Measurements from ENCODE around the gene SLC38A10. TPM values are rescaled to one million over a fixed set of nuclear protein-coding genes. Genes with fewer than 3 reads are reported as not detected.
A peak's percentile ranks its signal among the peaks of the same experiment; 100 is the strongest.

The SLC38A10 gene
- total and polyA plus RNA-seq, 2 of the 13 experiments (the other 11 are each of a cell fraction or from before 2014, with no cell fraction given), result 23.4 to 55.8 TPM

- TF ChIP-seq ZNF550 (CRISPR knock-in tag; IDR thresholded peaks at IDR 0.05; ENCODE audit: borderline replicate concordance) (peak; percentile 96; the same call in 1 of the 2 replicates), SNAI1 (CRISPR knock-in tag; IDR thresholded peaks at IDR 0.05; ENCODE audit: borderline replicate concordance) (0 out of 2 replicates have a peak, but pooled peaks have one; percentile 53), NFKBIZ (CRISPR knock-in tag; IDR thresholded peaks at IDR 0.05) (no peak), ZNF512B (CRISPR knock-in tag; IDR thresholded peaks at IDR 0.05; ENCODE audit: borderline replicate concordance) (no peak), E2F5 (CRISPR knock-in tag; conservative IDR thresholded peaks at IDR 0.05) (0 out of 2 replicates have a peak, but pooled peaks have one; percentile 5), ASH2L (IDR thresholded peaks at IDR 0.05; ENCODE audit: insufficient read length, low read depth, low read length) (peak; percentile 93), ZNF18 (CRISPR knock-in tag; IDR thresholded peaks at IDR 0.05; ENCODE audit: insufficient replicate concordance) (peak; percentile 80), ZNF292 (CRISPR knock-in tag; IDR thresholded peaks at IDR 0.05; ENCODE audit: borderline replicate concordance, low read depth) (no peak), FOSL2 (CRISPR knock-in tag; IDR thresholded peaks at IDR 0.05) (peak; percentile 4; the same call in 1 of the 2 replicates), ZNF335 (CRISPR knock-in tag; IDR thresholded peaks at IDR 0.05) (0 out of 2 replicates have a peak, but pooled peaks have one; percentile 72), ZBTB42 (CRISPR knock-in tag; IDR thresholded peaks at IDR 0.05) (0 out of 2 replicates have a peak, but pooled peaks have one; percentile 43), HCFC1 (IDR thresholded peaks at IDR 0.05; ENCODE audit: low read depth, low read length) (peak; percentile 70), RERE (CRISPR knock-in tag; IDR thresholded peaks at IDR 0.05; ENCODE audit: low read depth) (0 out of 2 replicates have a peak, but pooled peaks have one; percentile 15), ZFY (CRISPR knock-in tag; IDR thresholded peaks at IDR 0.05) (peak; percentile 94)
Observed at GRCh38 chr17:81238815-81239713, 56.0 kb downstream of the SLC38A10 start, which contains the start of the genes NDUFAF8 and TEPSIN (continued).

Data from HepG2 (cell line).